Activated T-helper 17 cell treated with anti-CD3 and anti-CD28 coated beads, Interleukin-2, amount 50 U/mL, for 72 hours (primary cell): ENCODE data around the gene OR51B4. TPM values are rescaled to one million over a fixed set of nuclear protein-coding genes. Genes with fewer than 3 reads are reported as not detected.
"Not testable (repeated sequence)": the region's sequence is repeated elsewhere in the genome, so short reads cannot be mapped to it uniquely, and the experiment has no call there.

ENCODE experiments used
- ATAC-seq: fragments of 150-1000 bp; cut with Tn5 transposase; replicated peaks from 2 replicates; pipeline ENCODE4 v1.10.0; 2021; ENCODE audit warnings: mild to moderate bottlenecking, moderate library complexity
- H3K27ac Mint-ChIP-seq: one replicate; pipeline ENCODE4 v1.8.0; 2022; ENCODE audit warnings: mixed read lengths
- H3K27me3 Mint-ChIP-seq: one replicate; pipeline ENCODE4 v1.8.0; 2022; ENCODE audit warnings: mixed read lengths
- H3K36me3 Mint-ChIP-seq: one replicate; pipeline ENCODE4 v1.8.0; 2022; ENCODE audit warnings: low read depth, mild to moderate bottlenecking, mixed read lengths
- H3K4me1 Mint-ChIP-seq: one replicate; pipeline ENCODE4 v1.8.0; 2022; ENCODE audit warnings: mixed read lengths
- H3K4me3 Mint-ChIP-seq: one replicate; pipeline ENCODE4 v1.8.0; 2022; ENCODE audit warnings: mild to moderate bottlenecking, mixed read lengths
- H3K9me3 Mint-ChIP-seq: one replicate; pipeline ENCODE4 v1.8.0; 2022; ENCODE audit warnings: mixed read lengths
- total RNA-seq, 2 donors: library from RNA; stranded (reverse); gene quantifications; one replicate each; pipeline ENCODE4 v1.2.3, GENCODE V29; 2022

The OR51B4 gene
- total RNA-seq, 2 donors from 2014 or later: not detected

GRCh38 chr11:5307256-5308019 is 5.7 kb upstream of the OR51B4 start:
- Mint-ChIP-seq H3K4me3 (no peak overlapping the region), H3K9me3 (no peaks in the 10 kb centered on the region), H3K27ac (no peak overlapping the region), H3K36me3 (no peaks in the 10 kb centered on the region), H3K27me3 (no peaks in the 10 kb centered on the region), H3K4me1 (no peaks in the 10 kb centered on the region)
- no peak for ATAC-seq

GRCh38 chr11:5304046-5304445 is 2.3 kb upstream of the OR51B4 start:
- no peak for ATAC-seq
- Mint-ChIP-seq H3K4me1 (no peaks in the 10 kb centered on the region), H3K27ac (no peak overlapping the region), H3K9me3 (no peaks in the 10 kb centered on the region), H3K27me3 (peaks cover 5% of the 10 kb centered on the region), H3K36me3 (no peaks in the 10 kb centered on the region), H3K4me3 (no peak overlapping the region)

GRCh38 chr11:5303626-5304025 is 1.9 kb upstream of the OR51B4 start:
- no peak for ATAC-seq
- Mint-ChIP-seq H3K27ac (no peak overlapping the region), H3K4me1 (no peaks in the 10 kb centered on the region), H3K36me3 (no peaks in the 10 kb centered on the region), H3K9me3 (no peaks in the 10 kb centered on the region), H3K4me3 (no peak overlapping the region), H3K27me3 (peaks cover 5% of the 10 kb centered on the region)

- no peak overlapping the region for H3K27ac Mint-ChIP-seq
- peaks cover 13% of the 10 kb centered on the region for H3K27me3 Mint-ChIP-seq
- no peaks in the 10 kb centered on the region for H3K36me3 Mint-ChIP-seq
- ATAC-seq: no peak
- H3K9me3 Mint-ChIP-seq: no peaks in the 10 kb centered on the region
- H3K4me1 Mint-ChIP-seq: no peaks in the 10 kb centered on the region
- H3K4me3 Mint-ChIP-seq: no peak overlapping the region
These were observed 1.5 kb downstream of the OR51B4 start for GRCh38 chr11:5300251-5300650.

GRCh38 chr11:5298451-5298850 is 3.3 kb downstream of the OR51B4 start:
- no peaks in the 10 kb centered on the region for H3K36me3 Mint-ChIP-seq

GRCh38 chr11:5297721-5298323 is 3.9 kb downstream of the OR51B4 start:
- ATAC-seq: no peak
- Mint-ChIP-seq H3K27ac (no peak overlapping the region), H3K27me3 (peaks cover 13% of the 10 kb centered on the region), H3K36me3 (no peaks in the 10 kb centered on the region), H3K4me3 (no peak overlapping the region), H3K4me1 (no peaks in the 10 kb centered on the region), H3K9me3 (no peaks in the 10 kb centered on the region)

More at GRCh38 chr11:5298451-5298850, 3.3 kb downstream of the OR51B4 start:
- ATAC-seq: no peak
- H3K27me3 Mint-ChIP-seq: peaks cover 13% of the 10 kb centered on the region
- H3K9me3 Mint-ChIP-seq: no peaks in the 10 kb centered on the region
- no peak overlapping the region for H3K4me3 Mint-ChIP-seq
- H3K4me1 Mint-ChIP-seq: no peaks in the 10 kb centered on the region
- H3K27ac Mint-ChIP-seq: no peak overlapping the region

GRCh38 chr11:5294342-5294995 is 7.3 kb downstream of the OR51B4 start:
- ATAC-seq, H3K36me3 Mint-ChIP-seq, H3K9me3 Mint-ChIP-seq, H3K27me3 Mint-ChIP-seq, H3K27ac Mint-ChIP-seq, H3K4me3 Mint-ChIP-seq, H3K4me1 Mint-ChIP-seq: not testable (repeated sequence)

- Mint-ChIP-seq H3K9me3 (no peaks in the 10 kb centered on the region), H3K4me3 (no peak overlapping the region), H3K4me1 (no peaks in the 10 kb centered on the region), H3K27ac (no peak overlapping the region), H3K27me3 (peaks cover 8% of the 10 kb centered on the region), H3K36me3 (no peaks in the 10 kb centered on the region)
- ATAC-seq: no peak
These were observed 8.7 kb downstream of the OR51B4 start for GRCh38 chr11:5293028-5293427.

- ATAC-seq: no peak
- Mint-ChIP-seq H3K36me3 (no peaks in the 10 kb centered on the region), H3K9me3 (no peaks in the 10 kb centered on the region), H3K4me1 (no peaks in the 10 kb centered on the region), H3K27ac (no peak overlapping the region), H3K4me3 (no peak overlapping the region), H3K27me3 (no peaks in the 10 kb centered on the region)
These were observed 10.4 kb downstream of the OR51B4 start for GRCh38 chr11:5291207-5291838.

- Mint-ChIP-seq H3K4me1 (no peaks in the 10 kb centered on the region), H3K9me3 (no peaks in the 10 kb centered on the region), H3K27ac (no peak overlapping the region), H3K36me3 (no peaks in the 10 kb centered on the region), H3K27me3 (peaks cover 3% of the 10 kb centered on the region), H3K4me3 (no peak overlapping the region)
- ATAC-seq: no peak
These were observed 11.6 kb downstream of the OR51B4 start for GRCh38 chr11:5290106-5290505.

GRCh38 chr11:5289696-5290095 is 12.1 kb downstream of the OR51B4 start:
- ATAC-seq: no peak
- Mint-ChIP-seq H3K27ac (no peak overlapping the region), H3K4me3 (no peak overlapping the region), H3K4me1 (no peaks in the 10 kb centered on the region), H3K27me3 (peaks cover 6% of the 10 kb centered on the region), H3K36me3 (no peaks in the 10 kb centered on the region), H3K9me3 (no peaks in the 10 kb centered on the region)

- ATAC-seq: no peak
- Mint-ChIP-seq H3K27me3 (peaks cover 6% of the 10 kb centered on the region), H3K27ac (no peak overlapping the region)
These were observed 12.7 kb downstream of the OR51B4 start for GRCh38 chr11:5288906-5289550.

GRCh38 chr11:5288108-5288905 is 13.4 kb downstream of the OR51B4 start:
- ATAC-seq: no peak
- H3K4me3 Mint-ChIP-seq: no peak overlapping the region
- no peaks in the 10 kb centered on the region for H3K9me3 Mint-ChIP-seq
- no peak overlapping the region for H3K27ac Mint-ChIP-seq
- H3K27me3 Mint-ChIP-seq: peaks cover 6% of the 10 kb centered on the region
- H3K36me3 Mint-ChIP-seq: no peaks in the 10 kb centered on the region
- no peaks in the 10 kb centered on the region for H3K4me1 Mint-ChIP-seq

More at GRCh38 chr11:5288906-5289550, 12.7 kb downstream of the OR51B4 start:
- no peaks in the 10 kb centered on the region for H3K4me1 Mint-ChIP-seq
- H3K4me3 Mint-ChIP-seq: no peak overlapping the region
- no peaks in the 10 kb centered on the region for H3K36me3 Mint-ChIP-seq
- no peaks in the 10 kb centered on the region for H3K9me3 Mint-ChIP-seq

GRCh38 chr11:5286901-5287300 is 14.8 kb downstream of the OR51B4 start:
- H3K4me3 Mint-ChIP-seq: no peak overlapping the region
- H3K27me3 Mint-ChIP-seq: peaks cover 6% of the 10 kb centered on the region
- no peaks in the 10 kb centered on the region for H3K4me1 Mint-ChIP-seq
- H3K36me3 Mint-ChIP-seq: no peaks in the 10 kb centered on the region
- H3K9me3 Mint-ChIP-seq: no peaks in the 10 kb centered on the region
- ATAC-seq: no peak
- H3K27ac Mint-ChIP-seq: no peak overlapping the region
